HEK293 (cell line): Measurements from ENCODE around the gene KIAA0513.

Experiments
- CTCF ChIA-PET: fragments of 350-600 bp; formaldehyde crosslinking; extraction: SDS; loops from one replicate; lab custom pipeline; 2021; ENCODE audit warnings: antibody characterized with exemption; lab: Yijun Ruan, JAX
- POLR2A ChIA-PET: fragments of 300-600 bp; formaldehyde crosslinking; extraction: SDS; loops from one replicate; lab custom pipeline; 2020; ENCODE audit warnings: antibody characterized with exemption, inconsistent platforms; lab: Yijun Ruan, JAX
- H3K27ac ChIP-seq: fragments of 200-500 bp; sonication (Bioruptor generic); 2 replicates; pipeline ENCODE4 v1.5.1; 2014; ENCODE audit warnings: low read depth, low read length, control low read depth, inconsistent platforms; ENCODE audit errors: extremely low read depth
- H3K36me3 ChIP-seq, 2 experiments: fragments of 200-500 bp in 1 of 2; sonication (Bioruptor generic) in 1 of 2; 1 replicate in 1 of 2; 2 replicates in 1 of 2; pipeline ENCODE4 v1.5.1; 2014 to 2017; ENCODE audit warnings: inconsistent platforms in 2 of 2, low read length in 2 of 2; ENCODE audit not compliant: control insufficient read depth in 2 of 2, insufficient read depth in 1 of 2
- H3K4me1 ChIP-seq: fragments of 200-500 bp; sonication (Bioruptor generic); 2 replicates; pipeline ENCODE4 v1.5.1; 2014; ENCODE audit warnings: mild to moderate bottlenecking, low read length, inconsistent platforms; ENCODE audit not compliant: control insufficient read depth, insufficient read depth
- H3K4me3 ChIP-seq: 2 replicates; pipeline ENCODE4 v1.5.1; 2011; ENCODE audit warnings: low read depth, mild to moderate bottlenecking, control low read depth, low read length, moderate library complexity
- H3K9me3 ChIP-seq: fragments of 200-500 bp; sonication (Bioruptor generic); 2 replicates; pipeline ENCODE4 v1.5.1; 2014; ENCODE audit warnings: low read depth, low read length, inconsistent platforms; ENCODE audit not compliant: control insufficient read depth, insufficient read depth
- ATF2 ChIP-seq: fragments of 450-650 bp; formaldehyde crosslinking; IDR thresholded peaks from 2 replicates; pipeline ENCODE4 v1.5.1; 2016; ENCODE audit warnings: missing biosample characterization, missing genetic modification characterization, low read depth
- BCL6B ChIP-seq: fragments of 450-650 bp; formaldehyde crosslinking; IDR thresholded peaks from 2 replicates; pipeline ENCODE4 v1.5.1; 2017; ENCODE audit warnings: missing biosample characterization, missing genetic modification characterization
- HIC1 ChIP-seq: fragments of 450-650 bp; formaldehyde crosslinking; IDR thresholded peaks from 2 replicates; pipeline ENCODE4 v1.5.1; 2016; ENCODE audit warnings: missing biosample characterization, missing genetic modification characterization
- OVOL3 ChIP-seq: fragments of 450-650 bp; formaldehyde crosslinking; IDR thresholded peaks from 2 replicates; pipeline ENCODE4 v1.5.1; 2016; ENCODE audit warnings: missing biosample characterization, missing genetic modification characterization
- SCRT1 ChIP-seq: fragments of 450-650 bp; formaldehyde crosslinking; IDR thresholded peaks from 2 replicates; pipeline ENCODE4 v1.5.1; 2016; ENCODE audit warnings: missing biosample characterization, missing genetic modification characterization, borderline replicate concordance
- ZBTB10 ChIP-seq: fragments of 450-650 bp; formaldehyde crosslinking; IDR thresholded peaks from 2 replicates; pipeline ENCODE4 v1.5.1; 2016; ENCODE audit warnings: missing biosample characterization, missing genetic modification characterization
- ZBTB20 ChIP-seq: fragments of 450-650 bp; formaldehyde crosslinking; IDR thresholded peaks from 2 replicates; pipeline ENCODE4 v1.5.1; 2016; ENCODE audit warnings: missing biosample characterization, missing genetic modification characterization
- ZBTB7A ChIP-seq: fragments of 450-650 bp; formaldehyde crosslinking; IDR thresholded peaks from 2 replicates; pipeline ENCODE4 v1.5.1; 2016; ENCODE audit warnings: low read depth, missing biosample characterization, missing genetic modification characterization
- ZNF362 ChIP-seq: fragments of 450-650 bp; formaldehyde crosslinking; IDR thresholded peaks from 2 replicates; pipeline ENCODE4 v1.5.1; 2016; ENCODE audit warnings: missing biosample characterization, missing genetic modification characterization
- ZNF518A ChIP-seq: fragments of 450-650 bp; formaldehyde crosslinking; conservative IDR thresholded peaks from 2 replicates; pipeline ENCODE4 v1.5.1; 2016; ENCODE audit warnings: low read depth, missing biosample characterization, missing genetic modification characterization
- ZNF596 ChIP-seq: fragments of 450-650 bp; IDR thresholded peaks from 2 replicates; pipeline ENCODE4 v1.5.0; 2018; ENCODE audit warnings: missing biosample characterization, mild to moderate bottlenecking, missing genetic modification characterization, moderate library complexity
- ZNF629 ChIP-seq: fragments of 450-650 bp; formaldehyde crosslinking; IDR thresholded peaks from 2 replicates; pipeline ENCODE4 v1.5.1; 2017; ENCODE audit warnings: missing biosample characterization, missing genetic modification characterization
- ZNF639 ChIP-seq: fragments of 450-650 bp; formaldehyde crosslinking; IDR thresholded peaks from 2 replicates; pipeline ENCODE4 v1.5.1; 2016; ENCODE audit warnings: missing biosample characterization, missing genetic modification characterization
- ZNF664 ChIP-seq: fragments of 450-650 bp; formaldehyde crosslinking; IDR thresholded peaks from 2 replicates; pipeline ENCODE4 v1.5.1; 2016; ENCODE audit warnings: missing biosample characterization, missing genetic modification characterization
- ZNF677 ChIP-seq: fragments of 450-650 bp; IDR thresholded peaks from 2 replicates; pipeline ENCODE4 v1.5.0; 2018; ENCODE audit warnings: missing biosample characterization, mild to moderate bottlenecking, missing genetic modification characterization, moderate library complexity

The KIAA0513 gene

GRCh38 chr16:85010446-85010930, 17.1 kb upstream of the KIAA0513 start (continued):
- no peak for TF ChIP-seq SCRT1
- no peak for TF ChIP-seq BCL6B (tag by site-specific recombination)
- no peak for TF ChIP-seq HIC1 (tag by site-specific recombination)
- no peak for TF ChIP-seq ZNF362 (tag by site-specific recombination)

- H3K36me3 ChIP-seq, result peaks cover 0 to 3% of the 10 kb centered on the region in 2 experiments; a peak in 2 of 3 replicates
- POLR2A ChIA-PET, result interaction anchor here (0.6 to 2.9 kb wide), 4 partner anchors 16 to 306 kb away, joined by 3 to 25 read pairs (median 4); partner anchors contain the start of gene KIAA0513
- TF ChIP-seq ZBTB10 (peak; percentile 82), ZNF664 (no peak), ZNF639 (tag by site-specific recombination) (no peak), ATF2 (tag by site-specific recombination) (peak; percentile 95), ZNF677 (tag by site-specific recombination) (peak; percentile 31; the same call in 1 of the 2 replicates), ZNF518A (tag by site-specific recombination) (peak; percentile 87), ZNF596 (tag by site-specific recombination) (no peak), ZBTB7A (tag by site-specific recombination) (no peak), ZBTB20 (peak; percentile 96), ZNF629 (tag by site-specific recombination) (peak; percentile 100), OVOL3 (tag by site-specific recombination) (no peak)
These were observed 16.4 kb upstream of the KIAA0513 start, which contains the start of gene ZDHHC7 for GRCh38 chr16:85010931-85011845. TSS of gene ZDHHC7 (minus strand) at chr16:85011535. CDS start at chr16:84990618, 20,917 bp downstream.

More at GRCh38 chr16:85010931-85011845, 16.4 kb upstream of the KIAA0513 start, which contains the start of gene ZDHHC7:
- Histone ChIP-seq H3K4me1 (0 out of 2 replicates have a peak, but pooled peaks cover 5% of the 10 kb centered on the region), H3K27ac (peak within 1 kb of the TSS; percentile 92), H3K4me3 (peak within 1 kb of the TSS; percentile 79), H3K9me3 (no peaks in the 10 kb centered on the region)
- CTCF ChIA-PET, result interaction anchor here (0.5 to 1.7 kb wide), 2 partner anchors 16 to 359 kb away, joined by 3 to 4 read pairs; no protein-coding TSS in a partner anchor
